GM18519 (cell line): Measurements from ENCODE around the gene DTWD1.
"Not testable (repeated sequence)": the region's sequence is repeated elsewhere in the genome, so short reads cannot be mapped to it uniquely, and the experiment has no call there.

ENCODE experiments used
- ATAC-seq: cut with Tn5 transposase; IDR thresholded peaks from one replicate; pipeline ENCODE4 v1.9.1; 2021; ENCODE audit warnings: mild to moderate bottlenecking, moderate library complexity; ENCODE audit not compliant: unreplicated experiment, low FRiP score

DTWD1 gene, protein sequence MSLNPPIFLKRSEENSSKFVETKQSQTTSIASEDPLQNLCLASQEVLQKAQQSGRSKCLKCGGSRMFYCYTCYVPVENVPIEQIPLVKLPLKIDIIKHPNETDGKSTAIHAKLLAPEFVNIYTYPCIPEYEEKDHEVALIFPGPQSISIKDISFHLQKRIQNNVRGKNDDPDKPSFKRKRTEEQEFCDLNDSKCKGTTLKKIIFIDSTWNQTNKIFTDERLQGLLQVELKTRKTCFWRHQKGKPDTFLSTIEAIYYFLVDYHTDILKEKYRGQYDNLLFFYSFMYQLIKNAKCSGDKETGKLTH

DNA sequence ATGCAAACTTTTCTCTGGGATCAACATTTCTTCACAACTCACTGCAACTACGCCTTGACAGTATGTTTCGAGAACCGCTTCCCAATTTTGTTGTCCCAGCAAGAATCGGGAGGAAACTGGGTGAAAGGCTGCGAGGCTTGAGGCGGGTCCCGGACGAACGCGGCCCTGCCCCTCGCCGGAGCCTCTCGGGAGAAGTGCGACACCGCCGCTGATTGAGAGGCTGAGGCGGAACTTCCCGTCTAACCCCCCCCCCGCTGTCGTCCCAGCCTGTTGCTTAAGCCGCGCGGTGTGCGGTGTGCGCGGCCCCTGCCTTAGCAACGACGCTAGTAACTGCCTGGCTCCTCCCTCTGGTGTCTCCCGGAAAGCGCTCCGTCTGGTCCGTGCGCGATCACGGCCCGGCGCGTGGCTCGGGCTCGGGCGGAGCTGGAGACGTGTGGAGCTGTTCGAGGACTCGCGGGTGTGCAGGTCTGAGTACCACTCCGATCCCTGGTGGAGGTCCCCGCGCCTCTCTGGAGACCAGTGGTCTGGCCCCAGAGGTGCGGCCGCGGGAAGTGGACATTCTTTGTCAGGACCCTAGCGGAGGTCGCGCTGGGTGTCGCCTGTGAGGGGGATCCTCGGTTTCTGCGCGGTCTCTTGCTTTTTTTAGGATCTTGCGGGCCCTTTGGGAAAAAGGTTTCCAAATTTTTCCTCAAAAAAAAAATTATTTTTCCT is at the start of gene DTWD1, which contains the start of gene FAM227B:
Gene DTWD1, plus strand, starts transcription at position 391 of the 711 bp plus-strand sequence. CDS start 4,120 bp downstream, outside the sequence.
Gene FAM227B, minus strand, starts transcription at position 161 of the 711 bp plus-strand sequence. CDS start 5,647 bp downstream, outside the sequence.
- ATAC-seq = peak; percentile 97

DNA sequence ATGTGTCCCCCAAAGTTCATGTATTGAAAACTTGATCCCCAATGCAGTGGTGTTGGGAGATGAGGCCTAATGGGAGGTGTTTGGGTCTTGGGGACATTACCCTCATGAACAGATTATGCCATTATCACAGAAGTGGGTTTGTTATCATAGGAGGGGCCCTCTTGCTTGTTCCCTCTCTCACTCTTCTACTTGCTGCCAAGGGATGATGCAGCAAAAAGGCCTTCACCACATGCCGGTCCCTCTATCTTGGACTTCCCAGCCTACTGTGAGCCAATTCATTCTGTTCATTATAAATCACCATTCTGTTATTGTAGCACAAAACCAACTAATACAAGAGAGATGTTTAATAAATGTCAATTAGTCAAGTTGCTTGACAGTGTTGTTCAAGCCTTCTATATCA is 47.4 kb upstream of the DTWD1 start:
- ATAC-seq = no peak

DNA sequence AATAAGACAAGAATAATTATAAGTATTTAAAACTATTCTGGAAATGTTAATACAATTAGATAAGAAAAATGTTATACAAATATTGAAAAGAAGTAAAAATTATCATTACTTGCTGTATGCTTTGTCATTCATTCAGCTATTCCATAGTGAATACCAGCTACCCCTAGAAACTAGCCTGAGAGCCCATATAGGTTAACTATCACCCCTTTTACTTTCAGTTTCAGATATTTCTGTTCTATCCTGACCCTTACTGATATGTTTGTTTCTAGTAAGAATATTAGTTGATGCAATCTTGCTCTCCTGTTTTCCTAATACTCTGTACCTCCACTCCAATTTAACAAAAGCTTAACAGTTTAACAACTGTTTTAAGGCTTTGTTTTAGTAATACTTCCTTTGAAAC is 31.8 kb upstream of the DTWD1 start:
- peak; percentile 86 for ATAC-seq

DNA sequence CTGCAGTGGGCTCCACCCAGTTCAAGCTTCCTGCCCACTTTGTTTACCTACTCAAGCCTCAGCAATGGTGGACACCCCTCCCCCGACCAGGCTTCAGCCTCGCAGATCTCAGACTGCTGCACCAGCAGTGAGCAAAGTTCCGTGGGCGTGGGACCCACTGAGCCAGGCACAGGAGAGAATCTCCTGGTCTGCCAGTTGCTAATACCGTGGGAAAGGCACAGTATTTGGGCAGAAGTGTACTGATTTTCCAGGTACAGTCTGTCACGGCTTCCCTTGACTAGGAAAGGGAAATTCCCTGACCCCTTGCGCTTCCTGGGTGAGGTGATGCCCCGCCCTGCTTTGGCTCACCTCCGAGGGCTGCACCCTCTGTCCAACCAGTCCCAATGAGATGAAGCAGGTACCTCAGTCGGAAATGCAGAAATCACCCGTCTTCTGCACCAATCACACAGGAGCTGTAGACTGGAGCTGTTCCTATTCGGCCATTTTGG is 28.0 kb upstream of the DTWD1 start:
- ATAC-seq = not testable (repeated sequence)

DNA sequence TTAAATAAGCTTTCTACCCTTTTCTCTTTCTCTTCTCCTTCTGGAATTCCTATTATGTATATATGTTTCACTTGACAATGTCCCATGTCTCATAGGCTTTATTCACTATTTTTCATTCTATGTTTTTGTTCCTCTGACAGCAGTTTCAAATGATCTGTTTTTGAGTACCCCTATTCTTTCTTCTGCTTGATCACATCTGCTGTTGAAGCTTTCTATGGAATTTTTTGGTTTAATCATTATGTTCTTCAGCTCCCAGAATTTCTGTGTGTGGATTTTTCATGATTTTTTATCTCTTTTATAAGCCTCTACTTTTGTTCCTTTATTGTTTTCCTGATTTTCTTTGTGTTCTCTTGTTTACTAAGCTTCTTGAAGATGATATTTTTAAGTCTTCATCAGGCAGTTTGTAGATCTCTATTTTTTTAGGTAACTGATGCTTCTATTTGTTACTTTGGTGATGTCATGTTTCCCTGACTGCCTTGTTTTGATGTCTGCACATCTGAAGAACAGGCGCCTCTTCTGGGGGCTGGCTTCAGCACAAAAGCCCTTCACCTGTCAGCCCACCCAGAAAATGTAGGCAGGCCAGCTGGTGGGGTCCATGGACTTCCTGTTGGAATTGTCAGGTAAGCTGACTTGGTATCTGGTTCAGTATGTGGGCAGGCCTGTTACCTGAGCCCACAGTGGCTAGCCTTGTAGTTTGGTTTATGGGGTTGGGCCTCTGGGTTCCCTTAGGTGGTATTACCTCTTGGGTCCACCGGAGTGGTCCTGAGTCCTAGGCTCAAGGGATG is 16.0 kb upstream of the DTWD1 start:
- no peak for ATAC-seq

DNA sequence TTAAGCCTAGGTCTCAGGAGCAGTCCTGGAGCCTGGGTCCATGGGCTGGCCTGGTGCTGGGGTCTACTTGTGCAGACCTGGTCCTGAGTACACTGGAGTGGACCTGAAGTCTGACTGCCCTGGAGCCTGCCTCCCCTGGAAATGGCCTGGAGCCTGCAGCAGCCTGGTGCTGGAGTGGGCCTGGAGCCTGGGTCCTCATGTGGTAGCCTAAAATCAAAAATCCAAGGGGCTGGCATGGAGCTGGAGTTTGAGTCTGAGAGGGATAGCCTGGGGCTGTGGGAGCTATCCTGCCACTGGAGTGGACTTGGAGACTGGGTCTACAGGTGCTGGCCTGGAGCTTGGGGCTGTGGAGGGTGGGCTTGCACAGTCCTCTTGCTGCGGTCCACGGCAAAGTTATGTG is 15.3 kb upstream of the DTWD1 start:
- ATAC-seq = no peak

DNA sequence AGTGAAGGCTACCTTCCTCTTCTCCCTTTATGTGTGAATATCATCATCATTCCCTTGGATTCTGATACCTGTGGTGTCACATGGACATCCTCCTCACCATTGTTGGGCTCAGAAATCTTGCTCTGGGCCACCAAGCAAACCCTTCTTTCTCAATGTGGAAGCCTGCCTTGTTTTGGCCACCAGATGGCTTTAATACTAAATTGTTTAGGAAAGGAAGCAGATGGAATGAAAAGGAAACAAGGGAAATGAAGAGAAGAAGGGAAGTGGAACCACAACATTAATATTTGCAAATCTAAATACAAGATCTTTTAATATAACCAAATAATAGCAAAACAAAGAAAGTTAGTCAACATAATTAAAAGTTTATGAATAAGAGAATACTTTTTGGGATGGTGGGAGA is 14.3 kb upstream of the DTWD1 start:
- ATAC-seq = no peak

DNA sequence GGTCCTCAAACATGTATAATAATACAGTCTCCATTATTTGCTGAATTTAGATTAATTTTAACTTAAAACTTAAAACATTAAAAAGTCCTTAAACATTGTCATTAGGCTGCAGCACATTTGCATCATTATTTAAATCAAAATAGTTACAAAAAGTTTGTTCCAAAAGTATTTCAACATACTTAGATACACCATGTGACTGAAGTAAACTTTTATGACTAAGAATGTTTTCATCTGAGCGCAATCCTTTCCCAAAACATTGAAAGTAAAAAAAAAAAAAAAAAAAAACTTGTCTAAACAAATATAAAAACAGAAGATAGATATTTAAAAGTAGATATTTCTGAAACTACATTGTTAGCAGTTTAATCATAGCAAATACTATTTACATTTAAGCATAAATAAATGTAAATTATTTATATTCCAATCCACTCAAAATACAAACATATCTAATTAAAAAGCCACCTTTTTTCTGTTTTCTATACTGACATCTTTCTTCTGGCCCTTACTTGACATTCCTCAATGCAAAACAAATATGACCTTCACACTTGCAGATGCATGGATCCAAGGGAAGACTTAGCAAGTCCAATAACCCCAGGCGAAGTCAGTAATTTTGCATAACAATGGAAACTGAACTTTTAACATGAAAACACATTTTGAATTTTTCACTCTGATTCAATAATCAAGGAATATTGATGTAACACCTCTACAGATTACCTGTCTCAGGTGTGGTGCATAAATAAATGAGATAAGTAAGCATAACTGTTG is 10.5 kb upstream of the DTWD1 start:
- ATAC-seq = no peak

DNA sequence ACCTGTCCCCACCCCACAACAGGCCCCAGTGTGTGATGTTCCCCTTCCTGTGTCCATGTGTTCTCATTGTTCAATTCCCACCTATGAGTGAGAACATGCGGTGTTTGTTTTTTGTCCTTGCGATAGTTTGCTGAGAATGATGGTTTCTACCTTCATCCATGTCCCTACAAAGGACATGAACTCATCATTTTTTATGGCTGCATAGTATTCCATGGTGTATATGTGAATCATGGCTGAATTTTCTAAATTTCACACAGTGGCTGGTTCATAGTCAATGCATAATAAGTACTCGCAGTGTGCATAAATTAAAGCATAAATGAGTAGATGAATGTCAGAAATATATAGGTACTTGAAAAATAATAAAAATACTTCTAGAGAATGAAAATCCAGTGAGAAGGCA is 8.6 kb upstream of the DTWD1 start:
- not testable (repeated sequence) for ATAC-seq

DNA sequence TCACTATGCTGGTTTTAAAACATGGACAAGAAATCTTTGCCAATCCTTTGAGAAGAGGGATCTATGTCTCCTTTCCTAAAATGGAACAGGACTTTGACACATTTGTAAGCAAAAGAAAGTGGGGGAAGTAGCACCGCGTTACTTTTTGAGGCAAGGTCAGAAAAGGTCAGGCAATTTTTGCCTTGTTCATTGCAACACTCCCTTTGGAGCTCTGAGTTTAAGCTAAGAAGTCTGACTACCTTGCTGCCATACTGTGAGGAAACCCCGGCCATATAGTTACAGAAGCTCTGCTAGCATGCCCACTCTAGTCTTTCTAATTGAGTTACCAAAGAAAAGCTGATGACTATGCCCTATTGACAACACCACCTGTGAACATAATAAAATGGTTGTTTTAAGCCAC is 1.6 kb upstream of the DTWD1 start:
- no peak for ATAC-seq

DNA sequence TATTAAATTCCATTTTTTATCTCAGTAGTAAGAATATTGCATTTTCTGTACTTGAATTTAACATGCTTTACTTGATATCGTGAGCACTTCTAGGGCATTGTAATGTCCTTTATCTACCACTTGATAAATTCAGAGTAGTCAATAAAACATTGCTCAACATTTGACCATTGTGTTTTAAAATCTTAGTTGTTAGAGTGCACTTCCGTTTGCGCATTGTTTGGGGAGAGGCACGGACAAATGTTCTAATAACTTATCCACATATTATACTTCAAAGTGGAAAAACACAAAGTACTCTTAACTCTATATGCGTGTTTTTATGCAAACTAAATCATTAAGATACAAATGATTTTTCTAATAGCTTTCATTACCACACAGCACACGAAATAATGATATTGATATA is 649 bp upstream of the DTWD1 start:
- ATAC-seq = no peak

DNA sequence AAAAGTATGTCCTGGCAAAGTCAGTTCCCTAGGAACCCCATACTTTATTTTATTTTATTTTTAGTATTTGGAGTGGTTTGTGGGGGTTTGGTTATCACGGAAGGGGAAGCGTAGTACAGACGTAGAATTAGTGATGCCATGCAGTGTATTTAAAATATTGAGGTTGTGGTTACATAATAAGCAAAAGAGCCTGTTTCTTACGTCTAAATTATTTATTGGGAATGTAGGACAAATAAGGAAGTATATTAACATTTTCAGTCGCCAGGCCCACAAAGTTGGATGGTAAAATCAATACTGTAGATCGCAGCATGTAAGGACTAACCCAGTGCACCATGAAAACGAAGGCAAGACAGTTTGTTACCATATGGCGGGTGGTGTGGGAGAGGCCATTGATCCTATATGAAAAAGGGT is 558 bp downstream of the DTWD1 start:
- no peak for ATAC-seq

DNA sequence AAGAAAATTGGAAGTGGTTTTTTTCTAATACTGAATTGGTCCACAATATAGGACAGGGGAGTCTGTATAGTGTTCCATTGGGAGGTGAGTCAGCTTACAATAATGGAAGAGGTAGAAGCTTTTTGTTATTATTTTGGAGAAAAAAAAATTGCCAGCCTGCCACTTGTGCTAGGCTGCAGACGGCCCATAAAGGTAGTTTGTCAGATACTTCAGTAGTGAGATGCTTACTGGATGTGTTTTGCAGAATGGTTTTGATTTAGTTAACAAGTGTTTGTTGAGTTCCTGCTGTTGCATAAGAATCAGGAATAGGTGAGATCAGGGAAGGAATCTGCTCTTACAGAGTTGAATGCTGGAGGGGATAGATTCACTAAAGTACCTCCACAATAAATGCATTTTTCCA is 1.0 kb downstream of the DTWD1 start:
- no peak for ATAC-seq

DNA sequence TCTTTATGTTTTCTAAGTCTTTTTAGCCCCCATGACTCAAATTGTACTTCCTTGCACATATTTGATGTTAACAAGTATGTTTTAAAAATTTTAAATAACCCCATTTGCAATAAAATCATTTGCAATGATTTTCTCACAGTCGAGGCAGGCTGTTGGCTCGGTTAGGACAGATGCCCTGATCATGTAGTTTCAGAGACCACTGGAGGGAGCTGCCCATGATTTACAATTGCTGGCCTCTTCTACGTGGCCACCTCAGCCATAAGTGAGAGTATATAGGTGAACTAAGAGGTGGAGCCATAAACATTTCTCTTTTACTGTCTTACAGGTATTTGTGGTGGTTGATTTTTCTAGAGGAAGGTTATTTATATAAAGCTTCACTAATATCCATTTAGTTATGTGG is 1.7 kb downstream of the DTWD1 start:
- no peak for ATAC-seq

DNA sequence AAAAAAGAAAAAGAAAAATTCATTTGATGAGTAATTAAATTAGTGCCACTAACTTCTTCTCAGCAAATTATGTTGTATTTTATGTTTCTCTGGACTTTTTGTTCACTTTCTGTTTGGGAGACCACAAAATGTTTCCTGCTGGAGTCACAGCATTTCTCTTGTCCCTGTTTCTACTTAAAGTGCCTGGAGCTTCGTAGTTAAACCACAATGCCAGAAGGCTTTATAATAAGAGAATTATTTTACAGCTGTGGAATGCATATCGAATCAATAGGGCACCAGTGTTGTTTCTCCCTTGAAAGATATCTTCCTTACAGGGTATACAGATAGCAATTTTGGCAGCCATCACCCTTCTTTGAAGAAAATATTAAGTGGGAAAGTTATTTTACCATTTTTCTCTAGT is 3.2 kb downstream of the DTWD1 start:
- ATAC-seq = no peak

DNA sequence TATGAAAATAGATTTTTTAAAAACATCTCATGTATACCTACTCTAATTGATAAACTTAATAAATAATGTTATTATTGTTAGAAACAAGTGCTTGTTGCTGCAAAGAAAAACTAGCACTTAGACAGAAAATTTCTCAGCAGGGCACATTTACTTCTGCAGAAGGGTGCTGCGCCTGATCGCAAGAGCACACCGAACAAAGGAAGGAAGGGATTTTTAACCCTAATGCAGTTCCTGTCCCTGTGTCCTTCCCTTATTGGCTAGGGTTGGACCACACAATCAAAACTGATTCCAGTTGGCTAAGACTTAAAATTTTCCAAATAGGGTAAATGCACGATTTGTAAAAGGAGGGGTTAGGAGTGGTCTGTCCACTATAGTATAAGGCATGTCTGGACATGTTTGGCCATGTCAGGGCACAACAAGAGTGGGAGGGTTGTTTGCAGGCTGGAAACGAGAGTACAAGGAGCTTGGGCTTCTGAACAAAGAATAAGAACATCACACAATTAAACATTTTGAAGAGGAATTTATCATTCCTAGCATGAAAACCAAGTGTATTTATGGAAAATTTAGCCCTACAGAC is 4.7 kb downstream of the DTWD1 start:
- ATAC-seq = no peak

DNA sequence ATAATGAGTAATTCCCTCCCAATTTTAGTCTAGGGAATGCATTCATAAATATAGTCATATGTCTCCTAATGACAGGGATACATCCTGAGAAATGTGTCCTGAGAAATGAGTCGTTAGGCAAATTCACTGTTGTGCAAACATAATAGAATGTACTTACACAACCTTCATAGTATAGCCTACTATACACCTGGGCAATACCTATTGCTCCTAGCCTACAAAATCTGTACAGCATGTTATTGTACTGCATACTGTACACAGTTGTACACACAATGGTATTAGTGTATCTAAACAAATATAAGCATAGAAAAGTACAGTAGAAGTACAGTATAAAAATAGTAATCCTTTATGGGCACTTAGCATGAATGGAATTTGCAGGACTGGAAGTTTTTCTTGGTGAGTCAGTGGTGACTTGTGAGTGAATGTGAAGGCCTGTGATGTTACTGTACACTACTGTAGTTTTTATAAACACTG is 6.6 kb downstream of the DTWD1 start:
- no peak for ATAC-seq

DNA sequence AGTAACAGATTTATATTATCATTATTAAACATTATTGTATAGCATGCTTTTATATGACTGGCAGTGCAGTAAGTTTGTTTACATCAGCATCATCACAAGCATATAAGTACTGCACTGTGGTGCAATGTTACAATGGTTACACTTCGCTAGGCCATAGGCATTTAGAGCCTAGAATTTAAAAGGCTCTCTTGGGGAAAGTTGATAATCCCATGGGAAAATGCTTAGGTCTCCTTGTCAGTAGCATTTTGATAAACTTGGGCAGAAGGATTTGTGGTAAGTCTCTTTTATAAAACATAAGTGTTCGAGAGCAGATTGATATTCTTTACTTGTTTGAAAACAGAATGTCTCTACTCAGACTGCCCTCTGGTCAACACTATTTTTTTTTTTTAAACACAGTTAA is 7.5 kb downstream of the DTWD1 start:
- no peak for ATAC-seq

DNA sequence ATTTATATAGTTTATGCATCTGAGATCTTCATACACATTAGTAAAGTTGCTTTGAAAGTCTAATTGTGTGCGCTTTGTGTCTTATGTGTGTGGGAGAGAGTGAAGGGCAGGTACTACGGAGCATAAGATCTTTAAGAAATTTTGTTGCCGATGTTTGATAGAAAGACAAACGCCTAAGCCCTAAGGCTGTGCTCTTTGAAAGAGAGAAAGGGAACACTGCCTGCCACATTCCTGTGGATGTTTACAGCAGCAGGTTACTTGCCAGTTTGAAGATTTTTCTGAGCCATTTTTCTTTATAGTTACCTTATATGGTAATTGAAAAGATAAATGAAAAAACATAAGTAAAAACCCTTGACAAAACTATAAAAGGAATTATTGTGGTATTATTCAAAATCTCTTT is 17.0 kb downstream of the DTWD1 start:
- ATAC-seq = no peak

DNA sequence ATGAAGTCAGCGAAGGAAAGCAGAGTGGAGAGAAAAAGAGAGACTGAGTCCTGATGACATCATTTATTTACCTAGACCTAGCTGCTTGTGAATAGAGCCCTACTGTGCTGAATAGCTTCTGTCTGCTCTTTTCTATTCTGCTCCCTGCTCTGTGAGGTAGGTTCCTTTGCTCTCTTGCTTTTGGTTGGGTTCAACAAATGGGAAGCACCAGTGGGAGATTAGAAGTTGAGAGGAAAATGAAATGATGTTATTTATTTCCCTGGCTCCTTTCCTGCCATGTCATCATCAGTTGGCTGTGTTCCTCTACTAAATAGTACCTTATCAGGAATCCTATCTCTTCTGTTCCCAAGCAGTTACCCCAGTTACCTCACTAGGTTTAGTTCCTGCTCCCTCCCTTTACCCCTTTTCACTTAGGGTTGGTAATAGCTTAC is 23.5 kb downstream of the DTWD1 start:
- ATAC-seq = no peak
